ENCODE measurements around the gene APBA2. TPM values are rescaled to one million over a fixed set of nuclear protein-coding genes. Genes with fewer than 3 reads are reported as not detected.

The APBA2 gene
- total RNA-seq, 2 donors from 2014 or later = 2.7 to 4.0 TPM

- DNase-seq (ENCODE audit: low spot score) = peak; percentile 54
- intact Hi-C loops (cut with DNase I) = no loop called here
Observed at GRCh38 chr15:28904541-28905315, 19.0 kb downstream of the APBA2 start.

GRCh38 chr15:28907338-28907960 is 21.7 kb downstream of the APBA2 start:
- DNase-seq (ENCODE audit: low spot score) = peak; percentile 31
- intact Hi-C loops (cut with DNase I) = no loop called here

- intact Hi-C loops (cut with DNase I) = loop anchor here in 1 of 2 donors (5.0 kb wide), 1 partner anchor 1838 kb away; no protein-coding TSS in a partner anchor
- DNase-seq (ENCODE audit: low spot score) = peak; percentile 30
Observed at GRCh38 chr15:28909958-28910500, 24.3 kb downstream of the APBA2 start.

GRCh38 chr15:28911310-28911931 is 25.6 kb downstream of the APBA2 start:
- DNase-seq (ENCODE audit: low spot score) = peak; percentile 23
- intact Hi-C loops (cut with DNase I) = loop anchor here in 1 of 2 donors (5.0 kb wide), 1 partner anchor 1839 kb away; no protein-coding TSS in a partner anchor

GRCh38 chr15:28912422-28912821 is 26.6 kb downstream of the APBA2 start:
- peak; percentile 55 for DNase-seq (ENCODE audit: low spot score)
- intact Hi-C loops (cut with DNase I) = loop anchor here in 1 of 2 donors (5.0 kb wide), 1 partner anchor 1840 kb away; no protein-coding TSS in a partner anchor

GRCh38 chr15:28913171-28913765 is 27.5 kb downstream of the APBA2 start:
- peak; percentile 69 for DNase-seq (ENCODE audit: low spot score)
- intact Hi-C loops (cut with DNase I) = loop anchor here in 1 of 2 donors (5.0 kb wide), 1 partner anchor 1841 kb away; no protein-coding TSS in a partner anchor

GRCh38 chr15:28914046-28914445 is 28.3 kb downstream of the APBA2 start:
- intact Hi-C loops (cut with DNase I) = loop anchor here in 1 of 2 donors (5.0 kb wide), 1 partner anchor 1842 kb away; no protein-coding TSS in a partner anchor
- DNase-seq (ENCODE audit: low spot score) = peak; percentile 31

- intact Hi-C loops (cut with DNase I) = loop anchor here in 1 of 2 donors (5.0 kb wide), 1 partner anchor 1842 kb away; no protein-coding TSS in a partner anchor
- DNase-seq (ENCODE audit: low spot score) = peak; percentile 52
Observed at GRCh38 chr15:28914483-28915023, 28.8 kb downstream of the APBA2 start.

GRCh38 chr15:28915041-28915810 is 29.5 kb downstream of the APBA2 start:
- intact Hi-C loops (cut with DNase I) = no loop called here
- peak; percentile 3 for DNase-seq (ENCODE audit: low spot score)

GRCh38 chr15:28915935-28916334 is 30.2 kb downstream of the APBA2 start:
- intact Hi-C loops (cut with DNase I) = no loop called here
- DNase-seq (ENCODE audit: low spot score) = peak; percentile 58

- intact Hi-C loops (cut with DNase I) = no loop called here
- DNase-seq (ENCODE audit: low spot score) = no peak
Observed at GRCh38 chr15:28917791-28918140, 32.0 kb downstream of the APBA2 start.

GRCh38 chr15:28918141-28918983 is 32.6 kb downstream of the APBA2 start:
- intact Hi-C loops (cut with DNase I) = no loop called here
- peak; percentile 73 for DNase-seq (ENCODE audit: low spot score)

GRCh38 chr15:28919201-28919635 is 33.4 kb downstream of the APBA2 start:
- peak; percentile 77 for DNase-seq (ENCODE audit: low spot score)
- intact Hi-C loops (cut with DNase I) = no loop called here

- intact Hi-C loops (cut with DNase I) = no loop called here
- DNase-seq (ENCODE audit: low spot score) = peak; percentile 63
Observed at GRCh38 chr15:28919679-28920655, 34.2 kb downstream of the APBA2 start.

GRCh38 chr15:28920781-28921331 is 35.1 kb downstream of the APBA2 start:
- intact Hi-C loops (cut with DNase I) = no loop called here
- DNase-seq (ENCODE audit: low spot score) = peak; percentile 64

- peak; percentile 9 for DNase-seq (ENCODE audit: low spot score)
- intact Hi-C loops (cut with DNase I) = no loop called here
Observed at GRCh38 chr15:28921336-28921735, 35.6 kb downstream of the APBA2 start.

Measured in posterior vena cava (tissue), 2 donors.